ENCODE measurements around the gene FOXO6. TPM values are rescaled to one million over a fixed set of nuclear protein-coding genes. Genes with fewer than 3 reads are reported as not detected.

Gene FOXO6
- total and polyA plus RNA-seq, 12 donors, result 0.22 to 7.0 (median 1.2) TPM; not detected in 1

DNA sequence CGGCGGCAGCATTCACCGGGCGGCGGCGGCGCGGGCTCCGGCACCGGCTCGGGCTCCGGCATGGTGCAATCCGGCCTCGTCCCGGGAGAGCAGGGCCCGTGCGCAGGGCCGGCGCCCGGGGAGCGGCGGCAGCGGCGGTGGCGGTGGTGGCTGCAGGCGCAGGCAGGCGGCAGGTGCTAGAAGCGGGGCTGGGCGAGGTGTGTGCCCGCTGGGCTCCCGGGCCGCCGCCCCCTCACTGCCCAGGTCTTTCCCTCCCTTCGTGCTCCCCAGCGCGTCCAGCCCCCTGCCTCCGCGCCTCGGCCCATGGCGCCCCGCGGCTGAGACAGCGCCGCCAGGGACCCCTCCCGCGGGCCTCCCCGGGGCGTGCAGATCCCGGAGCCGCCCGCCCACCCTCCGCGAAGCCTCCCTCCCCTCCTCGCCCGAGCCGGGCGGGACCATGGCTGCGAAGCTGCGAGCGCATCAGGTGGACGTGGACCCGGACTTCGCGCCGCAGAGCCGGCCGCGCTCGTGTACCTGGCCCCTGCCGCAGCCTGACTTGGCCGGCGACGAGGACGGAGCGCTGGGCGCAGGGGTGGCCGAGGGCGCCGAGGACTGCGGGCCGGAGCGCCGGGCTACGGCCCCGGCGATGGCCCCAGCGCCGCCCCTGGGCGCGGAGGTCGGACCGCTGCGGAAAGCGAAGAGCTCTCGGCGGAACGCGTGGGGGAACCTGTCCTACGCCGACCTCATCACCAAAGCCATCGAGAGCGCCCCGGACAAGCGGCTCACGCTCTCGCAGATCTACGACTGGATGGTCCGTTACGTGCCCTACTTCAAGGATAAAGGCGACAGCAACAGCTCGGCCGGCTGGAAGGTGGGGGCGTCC is 492 bp downstream of the FOXO6 start:
- Histone ChIP-seq H3K36me3 (replicated peaks in 1 of 2) (no peaks in the 10 kb centered on the region), H3K27me3 (no peaks in the 10 kb centered on the region), H3K4me3 (peak overlapping the region in 2 of 4 donors; percentile 20 to 79), H3K9me3 (replicated peaks in 1 of 3) (no peaks in the 10 kb centered on the region), H3K4me1 (replicated peaks in 1 of 2) (peaks cover 19 to 22% of the 10 kb centered on the region in 2 donors), H3K27ac (peak overlapping the region in 2 of 5 donors; percentile 49 to 68)
- TF ChIP-seq, protein P1, sequence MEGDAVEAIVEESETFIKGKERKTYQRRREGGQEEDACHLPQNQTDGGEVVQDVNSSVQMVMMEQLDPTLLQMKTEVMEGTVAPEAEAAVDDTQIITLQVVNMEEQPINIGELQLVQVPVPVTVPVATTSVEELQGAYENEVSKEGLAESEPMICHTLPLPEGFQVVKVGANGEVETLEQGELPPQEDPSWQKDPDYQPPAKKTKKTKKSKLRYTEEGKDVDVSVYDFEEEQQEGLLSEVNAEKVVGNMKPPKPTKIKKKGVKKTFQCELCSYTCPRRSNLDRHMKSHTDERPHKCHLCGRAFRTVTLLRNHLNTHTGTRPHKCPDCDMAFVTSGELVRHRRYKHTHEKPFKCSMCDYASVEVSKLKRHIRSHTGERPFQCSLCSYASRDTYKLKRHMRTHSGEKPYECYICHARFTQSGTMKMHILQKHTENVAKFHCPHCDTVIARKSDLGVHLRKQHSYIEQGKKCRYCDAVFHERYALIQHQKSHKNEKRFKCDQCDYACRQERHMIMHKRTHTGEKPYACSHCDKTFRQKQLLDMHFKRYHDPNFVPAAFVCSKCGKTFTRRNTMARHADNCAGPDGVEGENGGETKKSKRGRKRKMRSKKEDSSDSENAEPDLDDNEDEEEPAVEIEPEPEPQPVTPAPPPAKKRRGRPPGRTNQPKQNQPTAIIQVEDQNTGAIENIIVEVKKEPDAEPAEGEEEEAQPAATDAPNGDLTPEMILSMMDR (IDR thresholded peaks at IDR 0.05), result no peak
- TF ChIP-seq POLR2A (IDR thresholded peaks at IDR 0.05), result peak in 1 of 2 donors; percentile 16
- 0 to 1% (median 0%) methylated on average over 14 to 111 of the region's 113 CpGs; no CpG with 5 or more reads in 1 of the 4 donors for WGBS, 4 donors
- peak in 1 of 7 donors; percentile 61 for DNase-seq
- intact Hi-C loops (cut with DNase I), result no loop called here

DNA sequence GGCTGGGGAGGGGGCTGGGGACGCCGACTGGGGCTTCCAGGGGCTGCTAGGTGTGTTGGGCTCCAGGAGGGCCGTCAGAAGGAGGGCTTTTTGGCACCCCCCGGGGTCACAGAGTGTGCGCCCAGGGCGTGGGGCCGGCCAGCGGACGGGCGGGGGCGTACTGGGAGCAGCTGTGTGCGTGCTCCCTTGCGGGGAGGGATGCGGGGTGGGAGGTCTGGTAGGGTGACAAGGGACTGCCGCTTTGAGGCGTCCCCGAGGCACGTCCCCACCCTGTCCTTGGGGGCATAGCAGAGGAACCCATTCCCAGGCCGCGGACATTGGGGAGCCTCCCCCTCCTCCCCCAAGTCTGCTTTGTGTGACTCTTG is 1.1 kb downstream of the FOXO6 start:
- TF ChIP-seq, protein P1 (IDR thresholded peaks at IDR 0.05), result no peak
- TF ChIP-seq POLR2A (IDR thresholded peaks at IDR 0.05), result no peak
- Histone ChIP-seq H3K27me3 (no peaks in the 10 kb centered on the region), H3K9me3 (replicated peaks in 1 of 3) (no peaks in the 10 kb centered on the region), H3K4me1 (replicated peaks in 1 of 2) (peaks cover 21 to 24% of the 10 kb centered on the region in 2 donors), H3K27ac (no peak overlapping the region), H3K36me3 (replicated peaks in 1 of 2) (no peaks in the 10 kb centered on the region), H3K4me3 (no peak overlapping the region)
- no peak for DNase-seq
- WGBS, 4 donors, result 13 to 25% (median 19%) methylated on average over 6 to 20 of the region's 20 CpGs
- intact Hi-C loops (cut with DNase I), result no loop called here

DNA sequence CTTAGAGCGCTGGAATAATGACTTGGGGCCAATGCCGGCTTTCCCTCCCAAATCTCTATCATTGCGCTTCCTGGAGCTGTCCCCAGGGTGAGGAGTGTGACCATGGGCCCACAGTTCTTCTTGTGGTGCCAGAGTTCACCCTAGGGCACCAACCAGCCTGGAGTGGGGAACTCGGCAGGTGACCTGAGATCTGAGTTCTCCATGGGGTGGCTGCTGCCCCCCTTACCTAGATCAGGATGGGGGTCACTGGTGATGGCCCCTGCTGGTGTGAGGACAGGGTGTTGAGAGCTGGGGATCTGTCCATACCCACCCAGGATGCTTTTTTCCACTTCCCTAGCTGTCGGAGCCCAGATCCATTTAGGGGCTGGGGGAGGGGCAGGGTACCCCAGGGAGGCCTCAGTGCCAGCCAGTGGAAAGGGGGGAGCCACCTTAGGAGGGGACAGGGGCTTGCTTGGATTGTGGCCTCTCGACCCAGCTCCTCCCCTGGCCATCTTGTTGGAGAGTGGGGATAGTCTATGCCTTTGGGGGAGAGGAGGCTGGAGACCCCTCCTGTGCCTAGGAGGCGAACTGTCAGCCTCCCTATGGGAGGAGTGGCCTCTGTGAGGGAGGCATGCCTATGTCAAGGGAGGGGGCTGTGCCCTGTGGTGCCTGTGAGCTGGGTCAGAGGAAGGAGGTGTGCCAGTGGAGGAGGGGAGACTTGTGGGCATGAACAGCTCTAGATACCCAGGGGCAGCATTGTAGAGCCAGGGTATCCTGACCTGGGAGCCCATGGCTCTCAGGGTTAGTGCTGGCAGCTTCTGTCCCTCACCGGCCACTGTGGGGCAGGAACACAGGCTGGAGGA is 1.7 kb downstream of the FOXO6 start:
- 63 to 71% (median 68%) methylated on average over 5 to 8 of the region's 8 CpGs for WGBS, 4 donors
- intact Hi-C loops (cut with DNase I), result no loop called here

More for the DNA sequence above, 1.7 kb downstream of the FOXO6 start:
- no peak for TF ChIP-seq POLR2A (IDR thresholded peaks at IDR 0.05)
- TF ChIP-seq, protein P1 (IDR thresholded peaks at IDR 0.05), result no peak
- H3K27ac ChIP-seq, result no peak overlapping the region
- peak in 1 of 7 donors; percentile 50 for DNase-seq
- peaks cover 21 to 24% of the 10 kb centered on the region in 2 donors for H3K4me1 ChIP-seq (replicated peaks in 1 of 2)
- H3K9me3 ChIP-seq (replicated peaks in 1 of 3), result no peaks in the 10 kb centered on the region
- H3K4me3 ChIP-seq, result no peak overlapping the region
- no peaks in the 10 kb centered on the region for H3K36me3 ChIP-seq (replicated peaks in 1 of 2)
- no peaks in the 10 kb centered on the region for H3K27me3 ChIP-seq
